GM12878 (cell line): ENCODE data around the gene ZNF423. TPM values are rescaled to one million over a fixed set of nuclear protein-coding genes. Genes with fewer than 3 reads are reported as not detected.

ENCODE experiments used
- ATAC-seq: fragments of 200-7000 bp; cut with Tn5 transposase; 3 replicates; pipeline ENCODE4 v1.9.1; 2020; ENCODE audit warnings: mild to moderate bottlenecking, moderate library complexity
- BruUV-seq: library from RNA; stranded (reverse); fragments of 400-500 nt; replicated peaks from 2 replicates; lab custom pipeline; 2021; lab: Mats Ljungman, UMichigan
- CTCF ChIA-PET: fragments of 300-600 bp; sonication (Branson Sonifier 250); formaldehyde crosslinking; extraction: SDS; loops from one replicate; lab custom pipeline; 2021; ENCODE audit warnings: inconsistent platforms; lab: Yijun Ruan, JAX
- POLR2A ChIA-PET: fragments of 350-600 bp; formaldehyde crosslinking; extraction: SDS; loops from one replicate; lab custom pipeline; 2021; ENCODE audit warnings: inconsistent platforms; lab: Charles Lee
- RAD21 ChIA-PET: fragments of 300-600 bp; sonication (Branson Sonifier 250); formaldehyde crosslinking; loops from one replicate; lab custom pipeline; 2023; ENCODE audit warnings: antibody characterized with exemption; ENCODE audit not compliant: unreplicated experiment; lab: Charles Lee
- SMC1A ChIA-PET: fragments of 300-600 bp; sonication (Branson Sonifier 250); formaldehyde crosslinking; loops from one replicate; lab custom pipeline; 2023; ENCODE audit not compliant: unreplicated experiment, uncharacterized antibody; lab: Charles Lee
- DNase-seq: peaks from one replicate; pipeline ENCODE4 v3.0.0-alpha.2; 2011; ENCODE audit warnings: low read depth, low spot score
- FAIRE-seq: peaks from 3 replicates; lab custom pipeline; 2011; peaks lifted over from hg19 to GRCh38; lab: Jason Lieb, UNC
- H2AFZ ChIP-seq: 2 replicates; pipeline ENCODE4 v1.6.0; 2011; ENCODE audit warnings: low read depth, low read length, control low read depth; ENCODE audit not compliant: control insufficient read depth
- H3K27ac ChIP-seq: 2 replicates; pipeline ENCODE4 v1.5.1; 2011; ENCODE audit warnings: control low read depth; ENCODE audit not compliant: control insufficient read depth, insufficient read depth
- H3K27me3 ChIP-seq, 2 experiments: replicated peaks in 1 of 2; 2 replicates each; pipeline versions ENCODE4 v1.6.0 to v1.6.1; 2011; ENCODE audit warnings: low read length in 1 of 2; ENCODE audit not compliant: control insufficient read depth in 2 of 2, insufficient read depth in 2 of 2
- H3K36me3 ChIP-seq, 2 experiments: 2 replicates each; pipeline ENCODE4 v1.5.1; 2011; ENCODE audit warnings: low read length in 1 of 2; ENCODE audit not compliant: control insufficient read depth in 2 of 2, insufficient read depth in 2 of 2
- H3K4me1 ChIP-seq: 2 replicates; pipeline ENCODE4 v1.6.1; 2011; ENCODE audit warnings: mild to moderate bottlenecking, low read length, moderate library complexity, mixed read lengths; ENCODE audit not compliant: control insufficient read depth, insufficient read depth
- H3K4me2 ChIP-seq: 2 replicates; pipeline ENCODE4 v1.6.0; 2011; ENCODE audit warnings: control low read depth; ENCODE audit not compliant: control insufficient read depth, insufficient read depth
- H3K4me3 ChIP-seq: fragments of 200-600 bp; sonication (generic); 2 replicates; pipeline ENCODE4 v1.5.1; 2016
- H3K79me2 ChIP-seq: 2 replicates; pipeline ENCODE4 v1.6.0; 2011; ENCODE audit warnings: low read length; ENCODE audit not compliant: control insufficient read depth, insufficient read depth
- H3K9ac ChIP-seq: 2 replicates; pipeline ENCODE4 v1.8.0; 2011; ENCODE audit warnings: low read length, control low read depth, mixed read lengths; ENCODE audit not compliant: control insufficient read depth, insufficient read depth
- H3K9me3 ChIP-seq: replicated peaks from 3 replicates; pipeline ENCODE4 v1.5.1; 2011; ENCODE audit warnings: mild to moderate bottlenecking, low read length; ENCODE audit not compliant: control insufficient read depth, insufficient read depth
- H4K20me1 ChIP-seq: 2 replicates; pipeline ENCODE4 v1.6.0; 2011; ENCODE audit not compliant: control insufficient read depth, insufficient read depth
- ATF2 ChIP-seq: IDR thresholded peaks from 2 replicates; pipeline ENCODE4 v1.6.1; 2012; ENCODE audit warnings: low read length, inconsistent platforms
- CEBPZ ChIP-seq: fragments of 150-350 bp; IDR thresholded peaks from 2 replicates; pipeline ENCODE4 v1.6.1; 2016; ENCODE audit warnings: low read depth, low read length
- CREM ChIP-seq: IDR thresholded peaks from 2 replicates; pipeline ENCODE4 v1.6.1; 2014; ENCODE audit warnings: antibody characterized with exemption, low read depth
- EP300 ChIP-seq, 2 experiments: fragments of 150-350 bp in 1 of 2; IDR thresholded peaks; 2 replicates each; pipeline ENCODE4 v1.6.1; 2011 to 2012; ENCODE audit warnings: low read depth in 2 of 2, low read length in 2 of 2, borderline replicate concordance in 1 of 2, improper control_type of control experiment in 1 of 2, inconsistent platforms in 1 of 2; ENCODE audit not compliant: control insufficient read depth in 1 of 2
- FOS ChIP-seq: IDR thresholded peaks from 3 replicates; pipeline ENCODE4 v1.6.1; 2011; ENCODE audit warnings: borderline replicate concordance; ENCODE audit not compliant: insufficient read length; ENCODE audit errors: extremely low read depth
- GATAD2B ChIP-seq: fragments of 450-650 bp; conservative IDR thresholded peaks from 2 replicates; pipeline ENCODE4 v1.6.1; 2017; ENCODE audit warnings: low read depth, mild to moderate bottlenecking, moderate library complexity
- IRF4 ChIP-seq: IDR thresholded peaks from 2 replicates; pipeline ENCODE4 v1.6.1; 2011; ENCODE audit warnings: low read depth, low read length
- MEF2B ChIP-seq: fragments of 450-650 bp; IDR thresholded peaks from 2 replicates; pipeline ENCODE4 v1.6.1; 2018; ENCODE audit warnings: mild to moderate bottlenecking, moderate library complexity; ENCODE audit not compliant: partially characterized antibody, poor library complexity, severe bottlenecking
- NRF1 ChIP-seq: conservative IDR thresholded peaks from 2 replicates; pipeline ENCODE4 v1.6.1; 2011; ENCODE audit warnings: mild to moderate bottlenecking, low read depth, low read length, improper control_type of control experiment
- PKNOX1 ChIP-seq: fragments of 450-650 bp; IDR thresholded peaks from 2 replicates; pipeline ENCODE4 v1.6.1; 2016; ENCODE audit warnings: mild to moderate bottlenecking
- RAD21 ChIP-seq: IDR thresholded peaks from 2 replicates; pipeline ENCODE4 v1.6.1; 2011; ENCODE audit warnings: mild to moderate bottlenecking, low read depth, low read length, moderate library complexity; ENCODE audit not compliant: insufficient read depth
- RAD51 ChIP-seq: fragments of 450-650 bp; IDR thresholded peaks from 2 replicates; pipeline ENCODE4 v1.6.1; 2016; ENCODE audit warnings: moderate library complexity, mild to moderate bottlenecking, inconsistent platforms
- RUNX3 ChIP-seq: IDR thresholded peaks from 2 replicates; pipeline ENCODE4 v1.6.1; 2012; ENCODE audit warnings: low read length, inconsistent platforms
- WGBS: methylation state at CpG from one replicate; pipeline ENCODE4 v1.1.6; 2016; ENCODE audit warnings: low lambda C conversion rate; ENCODE audit not compliant: insufficient replicate concordance, insufficient coverage; ENCODE audit errors: missing lambda C conversion rate; 5-methylcytosine and 5-hydroxymethylcytosine counted together
- in situ Hi-C: fragments of 300-500 bp; cut with MboI; formaldehyde crosslinking; loops from 9 replicates; pipeline ENCODE4 v1.14.3; 2018; ENCODE audit warnings: mixed read lengths
- intact Hi-C: fragments of 100-400 bp; cut with micrococcal nuclease; formaldehyde crosslinking; loops from one replicate; pipeline ENCODE4 v1.14.2; 2022; ENCODE audit not compliant: unreplicated experiment
- polyA plus RNA-seq, 11 experiments: library from polyadenylated mRNA; depleted of rRNA in 4 of 11; unstranded in 6 of 11; stranded (reverse) in 5 of 11; fragments of >200 nt; fragmentation: Nextera tagmentation in 4 of 11; fragmentation: Illumina TruSeq in 1 of 11; extraction: Ambion mirVana in 4 of 11; extraction: Trizol in 1 of 11; gene quantifications; 1 replicate in 1 of 11; 2 replicates in 10 of 11; pipeline versions ENCODE4 v1.2.1 to v1.2.3, GENCODE V29; 2011 to 2016; ENCODE audit warnings: inconsistent platforms in 2 of 11, missing spikeins in 2 of 11, low read depth in 1 of 11
- total RNA-seq, 4 experiments: library from RNA; depleted of rRNA in 3 of 4; stranded (reverse); fragments of >200 nt in 3 of 4; fragmentation: Illumina TruSeq in 1 of 4; extraction: Trizol in 1 of 4; gene quantifications; 2 replicates each; pipeline versions ENCODE4 v1.2.1 to v1.2.3, GENCODE V29; 2013 to 2021
- TF ChIP-seq, protein P1 (sequence below): fragments of 450-650 bp; IDR thresholded peaks from 2 replicates; pipeline ENCODE4 v1.6.1; 2016; ENCODE audit warnings: mild to moderate bottlenecking, moderate library complexity, borderline replicate concordance

ZNF423 gene
- total and polyA plus RNA-seq, 10 of the 15 experiments (the other 5 are each of a cell fraction or from before 2014, with no cell fraction given): 0.03 to 0.64 (median 0.10) TPM

- H2AFZ ChIP-seq: no peak overlapping the region
- RAD21 ChIA-PET: no interaction called here
- no peak for TF ChIP-seq RUNX3
- TF ChIP-seq MEF2B: no peak
- no peak for TF ChIP-seq PKNOX1
- TF ChIP-seq RAD51: no peak
- no peak for TF ChIP-seq ATF2
- no peak for TF ChIP-seq NRF1
- TF ChIP-seq, protein P1, sequence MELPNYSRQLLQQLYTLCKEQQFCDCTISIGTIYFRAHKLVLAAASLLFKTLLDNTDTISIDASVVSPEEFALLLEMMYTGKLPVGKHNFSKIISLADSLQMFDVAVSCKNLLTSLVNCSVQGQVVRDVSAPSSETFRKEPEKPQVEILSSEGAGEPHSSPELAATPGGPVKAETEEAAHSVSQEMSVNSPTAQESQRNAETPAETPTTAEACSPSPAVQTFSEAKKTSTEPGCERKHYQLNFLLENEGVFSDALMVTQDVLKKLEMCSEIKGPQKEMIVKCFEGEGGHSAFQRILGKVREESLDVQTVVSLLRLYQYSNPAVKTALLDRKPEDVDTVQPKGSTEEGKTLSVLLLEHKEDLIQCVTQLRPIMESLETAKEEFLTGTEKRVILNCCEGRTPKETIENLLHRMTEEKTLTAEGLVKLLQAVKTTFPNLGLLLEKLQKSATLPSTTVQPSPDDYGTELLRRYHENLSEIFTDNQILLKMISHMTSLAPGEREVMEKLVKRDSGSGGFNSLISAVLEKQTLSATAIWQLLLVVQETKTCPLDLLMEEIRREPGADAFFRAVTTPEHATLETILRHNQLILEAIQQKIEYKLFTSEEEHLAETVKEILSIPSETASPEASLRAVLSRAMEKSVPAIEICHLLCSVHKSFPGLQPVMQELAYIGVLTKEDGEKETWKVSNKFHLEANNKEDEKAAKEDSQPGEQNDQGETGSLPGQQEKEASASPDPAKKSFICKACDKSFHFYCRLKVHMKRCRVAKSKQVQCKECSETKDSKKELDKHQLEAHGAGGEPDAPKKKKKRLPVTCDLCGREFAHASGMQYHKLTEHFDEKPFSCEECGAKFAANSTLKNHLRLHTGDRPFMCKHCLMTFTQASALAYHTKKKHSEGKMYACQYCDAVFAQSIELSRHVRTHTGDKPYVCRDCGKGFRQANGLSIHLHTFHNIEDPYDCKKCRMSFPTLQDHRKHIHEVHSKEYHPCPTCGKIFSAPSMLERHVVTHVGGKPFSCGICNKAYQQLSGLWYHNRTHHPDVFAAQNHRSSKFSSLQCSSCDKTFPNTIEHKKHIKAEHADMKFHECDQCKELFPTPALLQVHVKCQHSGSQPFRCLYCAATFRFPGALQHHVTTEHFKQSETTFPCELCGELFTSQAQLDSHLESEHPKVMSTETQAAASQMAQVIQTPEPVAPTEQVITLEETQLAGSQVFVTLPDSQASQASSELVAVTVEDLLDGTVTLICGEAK: no peak
- TF ChIP-seq CREM: no peak
- TF ChIP-seq EP300 (IDR thresholded peaks at IDR 0.05; ENCODE audit: borderline replicate concordance in 1 of 2, control insufficient read depth in 1 of 2, low read depth in 2 of 2, low read length in 2 of 2): no peak
- no peak for TF ChIP-seq FOS
- no peak for TF ChIP-seq IRF4
- TF ChIP-seq CEBPZ: no peak
- TF ChIP-seq GATAD2B: no peak
- no peak for TF ChIP-seq RAD21
- in situ Hi-C loops (no loop called here), intact Hi-C loops (no loop called here)
- SMC1A ChIA-PET: no interaction called here
- DNase-seq (no peak), ATAC-seq (no peak), FAIRE-seq (no peak)
- no peaks in the 10 kb centered on the region for H3K36me3 ChIP-seq
- POLR2A ChIA-PET: no interaction called here
- no peaks in the 10 kb centered on the region for H4K20me1 ChIP-seq
- no TSS peak for BruUV-seq
- 37% methylated on average over 9 of the region's 9 CpGs for WGBS
- no peak overlapping the region for H3K4me2 ChIP-seq
- no peaks in the 10 kb centered on the region for H3K79me2 ChIP-seq
- CTCF ChIA-PET: no interaction called here
- H3K4me3 ChIP-seq: no peak overlapping the region
- H3K27me3 ChIP-seq: peaks cover 0 to 7% of the 10 kb centered on the region in 2 experiments; a peak in 2 of 4 replicates
- no peaks in the 10 kb centered on the region for H3K4me1 ChIP-seq
- H3K9me3 ChIP-seq: no peaks in the 10 kb centered on the region
- H3K9ac ChIP-seq: no peak overlapping the region
- H3K27ac ChIP-seq: no peak overlapping the region
These were observed 106.1 kb downstream of the ZNF423 start for GRCh38 chr16:49749816-49750215.
